Erythroblast (primary cell): Measurements from ENCODE around the gene EMX2.

Experiments used
- DNase-seq, 2 experiments: peaks; one replicate each; lab custom pipeline; 2025; lab: John Stamatoyannopoulos, UW
- GATA1 ChIP-seq: IDR thresholded peaks from 2 replicates; pipeline ENCODE4 v1.6.1; 2011; ENCODE audit warnings: low read depth, mild to moderate bottlenecking, control low read depth, low read length, moderate library complexity
- POLR2A ChIP-seq: IDR thresholded peaks from 2 replicates; pipeline ENCODE4 v1.6.1; 2011; ENCODE audit warnings: mild to moderate bottlenecking, low read length

The EMX2 gene

DNA sequence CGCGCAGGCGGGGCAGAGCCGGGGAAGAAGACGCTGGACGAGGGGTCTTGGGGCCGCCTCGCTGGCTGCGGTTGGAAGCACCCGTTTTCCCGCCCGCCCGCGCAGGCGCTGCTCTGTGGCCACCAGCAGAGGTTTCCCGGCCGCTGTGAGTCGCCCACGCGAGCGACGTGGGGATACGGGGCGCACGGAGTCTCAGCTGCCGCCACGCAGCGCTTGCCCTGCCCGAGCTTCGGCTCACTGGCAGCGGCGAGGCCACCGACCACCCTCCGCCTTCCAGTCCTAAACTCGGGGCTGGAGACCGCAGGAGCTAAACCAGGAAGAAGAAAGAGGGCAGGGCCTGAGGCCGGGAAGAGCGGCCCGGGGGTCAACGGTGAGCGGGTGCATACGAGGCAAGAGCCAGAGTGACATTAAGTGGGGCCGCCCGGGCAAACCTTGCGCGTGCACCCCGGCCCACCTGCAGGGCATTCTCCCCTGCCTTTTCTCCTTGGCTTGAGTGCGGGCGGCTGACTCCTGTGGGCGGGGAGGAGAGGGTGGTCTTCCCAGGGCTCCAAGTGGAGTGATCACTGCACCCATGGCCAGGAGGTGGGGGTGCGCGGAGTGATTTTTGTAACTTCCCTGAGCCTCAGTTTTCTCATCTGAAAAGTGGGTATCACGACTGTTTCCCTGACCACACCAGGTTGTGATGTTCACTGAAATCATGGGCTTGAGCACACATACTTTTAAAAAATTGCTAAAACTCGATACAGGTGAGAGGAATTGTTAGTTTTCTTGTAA, 7.1 kb upstream of the EMX2 start:
- no peak for DNase-seq
- TF ChIP-seq GATA1: no peak
- TF ChIP-seq POLR2A: no peak

DNA sequence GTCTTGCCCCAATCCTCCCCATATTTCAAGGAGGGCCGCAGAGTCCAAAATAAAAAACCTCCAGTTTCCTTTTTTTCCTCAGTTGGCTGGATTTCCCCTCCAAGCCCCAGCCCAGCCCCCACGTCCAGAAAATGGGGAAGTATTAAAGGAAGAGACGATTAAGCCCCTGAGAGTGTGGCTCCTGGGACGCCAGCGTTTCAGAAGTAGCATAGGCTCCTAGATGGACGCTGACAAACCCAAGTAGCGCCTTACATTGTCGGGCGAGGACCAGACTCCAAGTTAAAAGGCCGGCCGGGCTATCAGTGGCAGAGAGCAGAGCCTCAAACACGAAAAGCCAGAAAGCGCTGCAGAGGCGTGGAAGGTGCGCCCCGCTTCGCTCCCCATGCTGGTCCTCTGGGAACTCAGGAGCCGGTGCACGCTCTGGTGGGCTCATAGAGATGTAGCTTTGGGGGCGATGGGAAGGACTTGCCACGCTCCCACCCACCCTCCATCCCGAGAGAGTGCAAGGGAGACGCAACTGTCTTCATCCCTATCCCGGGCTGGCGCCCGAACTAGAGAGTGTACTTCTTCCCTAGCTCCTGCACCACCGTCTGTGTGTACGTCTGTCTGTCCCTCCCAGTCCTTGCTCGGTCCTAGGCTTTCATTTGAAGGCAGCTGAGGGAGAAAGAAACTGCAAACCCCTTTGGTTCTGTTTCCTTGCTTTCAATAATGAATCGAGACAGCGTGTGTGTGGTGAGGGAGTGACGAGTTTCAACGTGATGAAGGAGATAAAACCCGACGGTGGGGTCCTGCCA, 6.3 kb upstream of the EMX2 start:
- no peak for DNase-seq
- TF ChIP-seq POLR2A (no peak), GATA1 (no peak)

DNA sequence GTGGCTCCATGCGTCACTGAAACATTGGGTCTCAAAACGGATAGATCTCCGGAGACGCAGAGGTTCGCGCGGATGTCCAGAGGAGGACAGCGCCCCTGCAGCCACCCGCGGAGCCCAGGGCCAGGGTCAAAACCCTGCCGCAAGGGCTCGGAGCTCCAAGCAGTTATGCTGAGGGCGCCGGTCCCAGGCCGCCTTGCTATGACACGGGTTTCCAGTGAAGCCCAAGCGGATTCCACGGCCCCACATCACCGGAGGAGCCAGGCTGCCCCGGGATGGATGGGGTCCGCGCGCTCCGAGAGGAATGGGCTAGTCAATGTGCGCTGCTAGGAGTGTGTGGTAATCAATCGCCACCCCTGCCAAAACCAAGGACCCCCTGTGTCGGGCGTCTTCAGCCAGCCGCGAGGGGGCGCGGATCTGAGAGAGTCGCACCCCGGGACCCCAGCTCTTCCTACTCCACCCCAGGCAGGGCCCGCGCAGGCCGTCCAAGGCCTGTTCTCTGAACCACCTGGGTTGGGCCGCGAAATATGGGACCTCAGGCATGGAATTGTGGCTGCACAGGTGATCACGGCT, 5.6 kb upstream of the EMX2 start:
- no peak for DNase-seq
- no peak for TF ChIP-seq POLR2A
- TF ChIP-seq GATA1: no peak

DNA sequence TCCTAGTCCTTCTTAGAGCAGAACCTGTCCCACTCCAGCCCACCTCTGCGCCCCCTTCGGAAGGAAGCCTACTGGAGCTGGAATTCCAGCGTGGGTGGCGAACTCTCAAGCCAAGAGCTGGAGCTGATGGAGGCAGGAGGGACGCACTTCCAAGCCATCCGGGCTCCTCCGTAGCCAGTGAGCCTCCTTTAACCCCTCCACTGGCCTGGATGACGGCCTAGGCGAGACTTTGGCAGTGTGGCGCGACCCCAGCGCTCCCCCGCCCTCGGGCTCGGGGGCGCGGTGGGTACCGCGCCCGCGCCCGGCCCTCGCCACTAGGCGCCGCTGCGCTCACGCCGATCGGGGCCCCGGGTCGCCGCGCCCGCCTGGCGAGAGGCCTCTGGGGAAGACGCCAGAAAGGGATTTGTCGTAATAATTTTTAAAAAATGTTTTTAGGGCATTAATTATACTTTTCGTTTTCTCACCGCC, 5.1 kb upstream of the EMX2 start:
- DNase-seq: peak; percentile 45 to 56
- TF ChIP-seq GATA1 (no peak), POLR2A (no peak)

DNA sequence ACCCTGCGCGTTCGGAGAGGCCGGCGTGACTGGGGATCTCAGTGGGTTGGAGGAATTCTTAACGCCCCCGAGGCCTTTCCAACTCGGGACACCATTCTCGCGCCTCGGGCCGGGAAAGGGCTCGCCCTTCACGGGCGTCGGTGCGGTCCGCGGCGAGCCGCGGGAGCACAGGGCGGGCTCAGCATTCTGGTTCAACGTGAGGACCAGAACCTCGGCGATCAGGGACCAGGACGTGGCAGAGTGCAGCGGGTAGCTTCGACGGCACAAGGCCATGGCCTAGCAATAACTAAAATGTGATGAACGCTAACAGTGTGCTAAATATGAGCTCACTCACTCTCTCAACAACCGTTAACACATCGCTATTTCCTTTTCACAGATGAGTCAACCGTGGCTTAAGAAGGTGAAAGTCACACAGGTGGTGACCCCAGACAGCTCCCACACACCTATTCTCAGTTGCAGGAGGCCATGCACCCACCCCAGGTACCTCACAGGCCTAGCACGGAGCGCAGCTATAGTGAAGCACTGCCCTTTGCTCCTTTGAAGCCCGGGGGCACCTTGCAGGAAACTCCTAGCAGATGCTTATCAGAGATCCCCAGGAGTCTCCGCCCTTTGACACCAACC, 4.5 kb upstream of the EMX2 start:
- TF ChIP-seq POLR2A (no peak), GATA1 (no peak)

DNA sequence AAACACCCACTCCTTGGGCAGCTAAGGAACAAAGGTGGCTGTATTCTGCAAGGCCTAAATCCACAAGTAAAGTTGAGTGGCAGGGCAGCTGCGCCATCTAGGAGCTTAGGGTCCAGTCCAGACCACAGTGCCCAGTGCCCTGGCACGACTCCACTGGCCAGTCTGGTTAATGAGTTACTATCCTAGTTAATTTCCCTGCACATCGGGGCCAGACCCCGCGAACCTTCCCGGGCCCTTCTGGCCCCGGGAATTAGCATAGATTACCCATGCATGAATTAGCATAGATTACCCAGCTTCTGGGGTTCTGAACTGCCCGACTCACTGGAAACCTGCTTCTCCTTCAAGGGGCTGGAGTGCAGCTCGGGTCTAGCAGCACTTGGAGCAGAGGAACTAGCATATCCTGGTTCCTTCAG, 3.2 kb upstream of the EMX2 start:
- TF ChIP-seq POLR2A (no peak), GATA1 (no peak)
- DNase-seq: no peak

More for the DNA sequence above, 4.5 kb upstream of the EMX2 start:
- no peak for DNase-seq

DNA sequence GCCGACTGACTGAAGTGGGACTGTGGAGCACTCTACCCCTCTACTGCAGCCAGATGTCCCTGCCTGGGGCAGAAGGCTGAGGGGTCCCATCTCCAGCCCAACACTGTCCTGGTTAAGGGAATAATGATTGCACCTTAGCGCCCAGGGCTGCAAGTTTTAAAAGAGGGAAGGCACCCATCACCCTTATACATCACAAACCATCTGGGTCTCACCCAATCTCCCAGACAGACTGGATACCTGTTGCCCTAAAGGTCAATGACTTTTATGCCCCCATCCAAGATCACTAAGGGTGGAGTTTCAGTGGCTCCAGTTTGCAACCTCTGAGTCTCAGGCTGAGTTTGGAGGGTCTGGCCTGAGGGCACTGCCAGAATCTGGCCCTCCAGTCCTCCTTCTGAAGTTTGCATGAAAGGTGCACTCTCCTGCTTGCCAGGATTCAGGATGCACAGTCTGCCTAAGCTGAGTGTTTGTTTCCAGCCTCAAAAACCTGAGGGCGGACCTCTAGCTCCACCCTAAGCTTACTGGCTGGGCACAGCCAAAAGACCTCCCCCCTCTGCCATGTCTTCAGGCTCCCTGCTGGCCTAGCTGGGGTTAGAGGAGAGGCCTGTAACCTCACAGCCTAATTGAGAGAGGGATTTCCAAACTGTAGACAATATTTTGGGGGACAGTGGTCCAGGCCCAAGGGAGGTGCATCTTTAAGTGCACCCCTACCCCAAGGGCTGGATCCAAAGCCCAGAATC, 2.5 kb upstream of the EMX2 start:
- TF ChIP-seq GATA1 (no peak), POLR2A (no peak)
- DNase-seq: no peak

DNA sequence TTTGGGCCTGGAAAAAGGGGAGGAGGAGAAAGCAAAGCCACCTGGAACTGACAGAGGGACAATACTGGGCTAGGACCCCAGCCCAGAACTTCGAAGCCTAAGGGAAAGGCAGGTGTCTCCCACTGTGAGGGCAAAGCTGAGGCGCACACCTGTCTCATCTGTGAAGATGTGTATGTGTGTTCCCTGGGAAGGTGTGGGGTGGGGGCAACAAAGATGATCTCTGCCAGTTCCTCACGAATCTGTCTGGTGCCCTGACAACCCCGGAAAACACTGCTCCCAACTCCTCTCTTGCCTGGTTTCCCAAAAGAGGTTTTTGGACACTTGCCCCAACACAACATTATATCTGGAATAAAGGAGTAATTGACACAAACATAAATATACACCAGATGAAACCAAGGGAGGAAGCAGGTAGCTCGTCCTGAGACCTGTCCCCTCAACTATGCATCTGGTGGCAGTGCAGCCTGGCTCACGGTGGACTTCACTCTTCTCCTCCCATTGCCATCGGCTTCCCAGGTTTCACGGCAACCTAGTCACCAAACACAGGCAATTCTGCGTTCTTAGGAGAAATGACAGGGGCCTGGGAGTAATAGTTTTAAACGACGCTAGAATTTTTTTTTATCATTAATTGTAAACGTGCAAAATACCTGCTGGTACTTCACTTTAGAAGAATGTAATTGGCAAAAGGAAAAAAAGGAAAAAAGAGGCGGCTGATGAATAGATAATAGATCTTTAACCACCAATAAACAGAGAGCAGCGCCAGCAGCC, 1.7 kb upstream of the EMX2 start:
- DNase-seq: no peak
- TF ChIP-seq POLR2A: no peak
- TF ChIP-seq GATA1: no peak

DNA sequence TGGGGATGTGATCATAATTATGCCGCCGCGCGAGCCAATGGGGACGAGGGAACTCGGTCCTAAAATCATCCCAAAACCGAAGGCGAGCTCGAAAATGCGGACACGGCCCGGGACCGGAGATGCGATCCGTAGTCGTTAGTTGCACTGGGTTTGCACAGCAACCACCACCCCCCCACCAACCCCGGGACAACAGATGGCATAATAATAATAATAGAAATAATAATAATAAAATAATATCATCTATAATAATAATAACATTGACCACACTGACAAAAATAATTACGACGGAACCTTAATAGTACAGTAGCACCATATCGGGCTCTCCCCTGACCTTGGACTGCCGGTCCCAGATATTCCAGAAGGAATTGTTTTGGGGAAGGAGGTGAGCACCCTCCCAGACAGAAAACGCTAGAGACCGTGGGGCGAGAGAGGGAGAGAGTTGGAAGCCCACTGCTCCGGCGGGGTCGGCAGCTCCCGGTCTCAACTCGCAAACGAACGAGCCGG, 1.1 kb upstream of the EMX2 start:
- no peak for DNase-seq

DNA sequence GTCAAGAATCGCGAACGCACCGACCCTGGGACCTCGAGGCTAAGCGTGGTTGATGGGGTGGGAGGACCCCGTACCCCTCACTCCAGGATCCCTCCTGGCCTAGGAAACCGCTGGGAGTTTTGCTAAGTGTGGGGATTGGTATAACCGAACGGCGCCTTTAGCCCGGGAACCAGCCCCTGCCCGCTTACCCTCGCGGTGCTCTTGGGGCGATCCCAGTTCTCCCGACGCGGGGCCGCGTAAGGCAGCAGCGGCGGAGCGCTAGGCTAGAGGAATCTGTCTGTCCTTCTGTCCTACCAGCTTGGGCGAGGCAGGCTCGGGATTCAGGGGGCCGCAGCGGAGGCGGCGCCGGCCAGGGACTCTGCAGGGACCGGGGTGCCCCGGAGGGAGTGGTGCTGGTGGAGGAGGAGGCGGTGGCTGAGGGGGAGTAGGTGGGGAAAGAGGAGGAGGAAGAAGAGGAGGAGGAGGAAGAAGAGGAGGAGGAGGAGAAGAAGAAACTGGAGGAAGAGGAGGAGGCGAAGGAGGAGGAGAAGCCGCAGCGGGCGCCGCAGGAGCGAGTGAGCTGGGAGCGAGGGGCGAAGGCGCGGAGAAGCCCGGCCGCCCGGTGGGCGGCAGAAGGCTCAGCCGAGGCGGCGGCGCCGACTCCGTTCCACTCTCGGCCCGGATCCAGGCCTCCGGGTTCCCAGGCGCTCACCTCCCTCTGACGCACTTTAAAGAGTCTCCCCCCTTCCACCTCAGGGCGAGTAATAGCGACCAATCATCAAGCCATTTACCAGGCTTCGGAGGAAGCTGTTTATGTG, 439 bp upstream of the EMX2 start:
- DNase-seq: peak in 1 of 2 experiments; percentile 16
- TF ChIP-seq POLR2A (no peak), GATA1 (no peak)

More for the DNA sequence above, 1.1 kb upstream of the EMX2 start:
- TF ChIP-seq POLR2A (no peak), GATA1 (no peak)

DNA sequence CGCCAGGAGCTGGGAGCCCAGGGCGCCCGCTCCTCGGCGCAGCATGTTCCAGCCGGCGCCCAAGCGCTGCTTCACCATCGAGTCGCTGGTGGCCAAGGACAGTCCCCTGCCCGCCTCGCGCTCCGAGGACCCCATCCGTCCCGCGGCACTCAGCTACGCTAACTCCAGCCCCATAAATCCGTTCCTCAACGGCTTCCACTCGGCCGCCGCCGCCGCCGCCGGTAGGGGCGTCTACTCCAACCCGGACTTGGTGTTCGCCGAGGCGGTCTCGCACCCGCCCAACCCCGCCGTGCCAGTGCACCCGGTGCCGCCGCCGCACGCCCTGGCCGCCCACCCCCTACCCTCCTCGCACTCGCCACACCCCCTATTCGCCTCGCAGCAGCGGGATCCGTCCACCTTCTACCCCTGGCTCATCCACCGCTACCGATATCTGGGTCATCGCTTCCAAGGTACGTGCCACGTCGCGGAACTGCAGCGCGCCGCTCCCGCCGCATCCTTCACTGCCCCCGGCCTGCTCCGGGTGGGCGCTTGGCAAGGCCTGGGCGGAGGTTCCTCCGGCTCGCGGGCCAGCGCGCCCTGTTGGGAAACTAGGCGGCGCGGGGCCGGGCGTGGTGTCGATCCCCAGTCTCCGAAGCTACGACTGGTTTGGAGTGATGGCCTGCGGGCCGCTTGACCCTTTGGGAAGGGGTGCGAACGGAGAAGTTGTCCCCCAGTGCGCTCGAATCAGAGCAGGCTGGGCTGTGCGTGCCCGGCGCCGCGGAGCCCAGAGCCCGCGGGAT, 868 bp downstream of the EMX2 start:
- TF ChIP-seq POLR2A (no peak), GATA1 (no peak)
- peak; percentile 10 to 19 for DNase-seq
